HG03103 (cell line): Measurements from ENCODE around the gene HNRNPC.
A peak's percentile ranks its signal among the peaks of the same experiment; 100 is the strongest.
"Not testable (repeated sequence)": the region's sequence is repeated elsewhere in the genome, so short reads cannot be mapped to it uniquely, and the experiment has no call there.

ENCODE experiments used
- ATAC-seq: cut with Tn5 transposase; IDR thresholded peaks from one replicate; pipeline ENCODE4 v1.9.1; 2021; ENCODE audit warnings: low read depth; ENCODE audit not compliant: unreplicated experiment

The HNRNPC gene

DNA sequence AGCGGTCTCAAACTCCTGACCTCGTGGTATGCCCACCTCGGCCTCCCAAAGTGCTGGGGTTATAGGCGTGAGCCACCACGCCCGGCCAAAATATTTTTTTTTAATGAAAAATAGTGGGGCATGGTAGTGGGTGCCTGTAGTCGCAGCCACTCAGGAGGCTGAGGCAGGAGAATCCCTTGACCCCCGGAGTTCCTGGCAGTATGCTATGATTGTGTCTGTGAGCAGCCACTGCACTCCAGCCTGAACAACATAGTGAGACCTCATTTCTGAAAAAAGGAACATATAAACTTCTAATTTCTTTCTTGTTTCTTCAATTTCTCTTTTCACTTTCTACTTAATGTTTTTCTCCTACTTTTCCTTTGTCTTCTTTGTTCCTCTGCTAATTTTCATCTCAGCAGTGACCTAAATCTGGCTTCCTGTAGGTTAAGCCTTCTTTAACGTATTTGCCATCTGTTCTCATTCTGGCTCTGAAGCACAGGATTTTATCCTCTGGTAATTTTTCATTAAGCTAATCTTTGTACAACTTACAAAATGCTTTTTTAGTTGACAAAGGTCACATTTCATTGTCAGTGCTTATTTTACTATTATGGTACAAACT lies 6.1 kb upstream of the HNRNPC start:
- ATAC-seq, result no peak

DNA sequence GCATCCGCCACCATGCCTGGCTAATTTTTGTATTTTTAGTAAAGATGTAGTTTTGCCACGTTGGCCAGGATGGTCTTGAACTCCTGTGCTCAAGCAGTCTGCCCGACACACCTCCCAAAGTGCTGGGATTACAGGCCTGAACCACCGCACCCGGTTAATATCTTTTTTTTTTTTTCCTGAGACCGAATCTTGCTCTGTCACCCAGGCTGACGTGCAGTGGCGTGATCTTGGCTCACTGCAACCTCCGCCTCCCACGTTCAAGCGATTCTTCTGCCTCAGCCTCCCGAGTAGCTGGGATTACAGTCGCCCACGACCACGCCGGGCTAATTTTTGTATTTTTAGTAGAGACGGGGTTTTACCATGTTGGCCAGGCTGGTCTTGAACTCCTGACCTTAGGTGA lies 3.4 kb upstream of the HNRNPC start:
- not testable (repeated sequence) for ATAC-seq

DNA sequence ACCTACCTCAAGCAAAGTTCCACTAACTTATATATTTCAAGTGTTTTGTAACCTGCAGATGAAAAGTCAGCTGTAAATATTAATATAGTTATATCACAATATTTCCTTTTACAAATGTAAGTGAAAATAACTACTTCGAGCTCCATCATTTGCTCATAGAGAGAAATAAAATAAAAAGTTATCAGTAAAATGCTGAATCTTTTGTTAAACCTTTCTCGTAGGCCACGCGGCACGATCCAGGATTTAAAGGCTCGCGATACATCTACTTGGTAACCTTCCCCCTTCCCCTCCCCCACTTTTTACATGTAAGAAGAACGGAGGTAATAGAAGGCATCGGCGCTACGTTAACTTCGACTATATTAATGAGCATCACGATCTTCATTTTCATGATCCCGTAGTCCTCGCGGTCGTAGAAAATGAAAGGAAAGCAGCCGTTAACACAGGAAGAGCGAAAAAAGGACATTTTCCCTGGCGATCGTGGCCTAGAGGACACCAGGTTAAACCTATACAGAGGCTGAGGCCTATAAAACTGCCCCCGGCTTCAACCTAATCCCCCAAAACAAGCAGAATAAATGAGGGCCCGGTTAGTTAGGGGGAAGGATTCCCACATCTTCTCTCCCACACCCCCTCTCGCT lies 508 bp downstream of the HNRNPC start:
- ATAC-seq, result no peak

DNA sequence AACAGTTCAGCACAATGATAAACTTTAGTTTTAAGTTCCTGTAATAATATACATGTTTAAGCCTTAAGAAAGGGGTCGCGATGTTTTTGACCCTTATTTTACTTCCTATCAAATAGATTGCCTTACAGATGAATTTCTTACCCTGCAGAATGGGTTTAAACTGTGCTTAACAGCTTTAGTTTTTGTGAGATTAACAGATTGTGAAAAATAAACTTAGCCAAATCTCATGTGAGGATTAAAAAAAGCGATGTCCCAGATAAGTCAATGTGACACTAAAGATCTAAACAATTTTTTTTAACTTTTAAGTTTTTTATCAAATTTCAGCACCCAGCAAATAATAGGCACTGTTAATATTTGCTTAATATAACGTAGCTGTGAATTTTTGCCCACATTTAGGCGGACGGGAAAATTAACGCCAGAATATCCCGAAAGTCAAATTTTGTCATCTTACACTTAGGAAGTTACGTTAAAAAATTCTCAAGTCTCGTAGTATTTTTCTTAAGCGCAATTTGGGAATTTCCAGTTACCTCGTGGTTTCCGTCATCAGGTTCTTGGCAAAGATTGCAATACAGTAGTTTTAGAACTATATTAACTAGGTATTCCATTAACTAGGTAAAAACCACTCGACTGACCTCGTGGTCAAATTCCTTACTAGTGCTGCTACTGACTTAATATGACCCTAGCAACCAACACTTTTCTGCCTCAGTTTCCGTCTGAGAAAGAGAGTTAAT lies 1.2 kb downstream of the HNRNPC start:
- ATAC-seq, result no peak

DNA sequence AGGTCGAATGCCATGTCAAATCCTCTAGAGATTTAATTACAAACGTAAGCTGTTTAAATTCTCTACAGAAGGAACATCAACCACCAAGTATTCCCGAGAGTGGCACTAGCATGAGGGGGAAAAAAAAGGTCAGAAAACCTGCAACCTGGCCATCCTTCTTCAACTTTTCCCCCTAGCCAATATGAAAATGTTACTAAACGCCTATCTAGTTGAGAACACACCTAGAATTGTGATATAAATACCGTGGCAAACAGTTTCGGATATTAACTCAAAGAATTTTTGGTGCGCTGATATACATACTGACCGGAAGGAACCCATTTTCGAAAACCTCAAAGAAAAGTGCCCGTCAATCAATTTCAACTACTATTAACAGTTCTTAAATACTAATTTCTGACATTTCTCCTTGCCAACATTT lies 1.8 kb downstream of the HNRNPC start:
- ATAC-seq, result no peak

DNA sequence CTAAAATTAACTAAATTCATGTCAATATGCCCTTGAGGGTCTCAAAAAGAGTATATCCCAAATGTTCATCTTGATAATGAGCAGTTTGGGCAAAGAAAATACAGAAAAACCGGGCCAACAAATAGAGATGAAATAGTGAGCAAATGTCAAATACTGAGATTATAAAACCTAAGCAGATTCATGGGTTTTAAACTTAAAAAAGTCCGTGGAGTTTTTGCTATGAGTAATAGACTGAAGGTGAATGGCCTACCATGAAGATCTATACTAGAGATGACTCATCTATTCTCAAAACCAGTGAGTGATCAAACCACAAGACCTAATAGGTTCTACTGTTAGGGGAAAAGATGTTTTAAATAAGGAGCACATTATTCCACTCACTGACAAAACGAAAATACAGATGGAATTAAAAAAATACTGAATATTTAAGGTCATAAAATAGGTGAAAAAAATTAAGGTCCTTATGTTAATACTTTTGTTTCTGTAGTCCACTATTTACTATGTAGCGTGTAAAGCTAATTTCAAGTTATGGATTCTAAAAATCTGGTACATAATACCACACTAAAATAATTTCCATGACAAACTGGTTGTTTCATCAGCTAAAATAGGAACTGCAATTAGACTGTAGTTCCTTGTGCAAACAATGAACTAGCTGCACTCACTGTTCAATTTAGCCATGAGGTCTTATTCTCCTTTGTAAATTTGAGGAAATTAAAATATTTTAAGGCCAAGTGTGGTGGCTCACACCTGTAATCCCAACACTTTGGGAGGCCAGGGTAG lies 5.0 kb downstream of the HNRNPC start:
- ATAC-seq, result peak; percentile 78

DNA sequence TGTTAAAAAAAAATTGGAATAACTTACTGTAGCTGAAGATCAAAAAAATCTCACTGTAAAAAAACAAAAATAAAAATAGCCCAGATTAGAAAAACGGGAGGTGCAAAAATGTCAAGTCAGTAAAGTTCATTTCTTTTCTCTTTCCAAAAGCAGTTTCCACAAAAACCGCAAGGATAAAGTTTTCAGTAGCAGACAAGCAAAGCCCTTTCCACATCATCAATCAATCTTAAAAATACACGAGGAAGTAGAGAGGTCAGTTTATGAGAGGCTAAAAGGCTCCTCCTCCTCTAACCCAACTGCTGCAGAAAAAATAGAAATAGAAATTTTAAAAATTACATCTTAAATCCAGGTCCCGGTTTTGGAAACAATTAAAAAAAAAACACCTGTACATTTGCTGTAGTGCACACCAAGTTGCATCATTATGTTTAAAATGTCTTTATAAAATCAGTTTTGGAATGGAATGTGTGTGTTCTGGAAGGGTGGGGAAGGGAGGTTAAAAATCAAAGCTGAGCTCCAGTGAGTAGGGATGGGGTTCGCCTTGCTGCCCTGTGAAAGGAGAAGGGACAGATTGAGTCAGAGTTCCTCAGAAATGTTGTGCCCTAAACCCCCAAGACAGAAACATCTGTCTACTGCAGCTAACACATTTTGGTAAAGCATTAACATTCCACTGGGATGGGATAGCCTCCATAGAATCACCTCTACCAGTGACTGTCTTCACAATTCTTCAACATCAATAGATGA lies 5.8 kb downstream of the HNRNPC start:
- ATAC-seq, result no peak

DNA sequence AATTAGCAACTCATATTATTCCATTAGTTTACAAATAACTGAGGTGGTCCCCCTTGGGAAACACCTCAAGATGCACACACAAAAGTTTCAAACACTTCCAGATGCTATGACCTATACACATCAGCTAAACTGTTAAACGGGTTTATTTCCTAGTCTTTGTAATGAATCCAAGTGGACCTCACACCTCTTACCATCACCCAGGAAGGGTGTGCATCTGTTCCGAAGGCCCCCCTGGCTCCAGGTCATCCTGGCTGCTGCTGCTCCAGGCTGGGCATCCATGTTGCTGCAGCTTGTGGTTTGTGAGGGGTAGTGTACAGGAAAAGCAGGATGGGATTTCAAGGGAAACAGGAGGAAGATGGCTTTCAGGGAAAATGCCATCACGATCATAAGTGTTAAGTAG lies 6.8 kb downstream of the HNRNPC start:
- no peak for ATAC-seq

DNA sequence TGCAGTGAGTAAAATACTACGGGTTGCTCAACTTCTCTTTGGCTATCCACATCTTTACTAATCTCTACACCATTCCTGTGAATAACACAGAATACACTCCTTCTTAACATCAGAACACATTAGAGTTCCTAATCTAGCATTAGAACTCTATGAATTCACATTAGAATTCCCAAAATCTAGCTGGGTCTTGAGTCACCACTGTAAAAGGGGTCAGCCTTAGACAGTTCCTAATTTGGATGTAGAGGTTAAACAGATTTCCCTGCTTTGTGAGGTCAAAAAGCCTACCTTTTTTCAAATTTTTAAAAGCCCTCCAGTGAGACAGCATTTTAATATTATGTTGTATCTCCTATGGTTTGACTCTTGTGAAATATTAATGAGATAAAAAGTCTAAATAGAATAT lies 7.4 kb downstream of the HNRNPC start:
- ATAC-seq, result no peak

DNA sequence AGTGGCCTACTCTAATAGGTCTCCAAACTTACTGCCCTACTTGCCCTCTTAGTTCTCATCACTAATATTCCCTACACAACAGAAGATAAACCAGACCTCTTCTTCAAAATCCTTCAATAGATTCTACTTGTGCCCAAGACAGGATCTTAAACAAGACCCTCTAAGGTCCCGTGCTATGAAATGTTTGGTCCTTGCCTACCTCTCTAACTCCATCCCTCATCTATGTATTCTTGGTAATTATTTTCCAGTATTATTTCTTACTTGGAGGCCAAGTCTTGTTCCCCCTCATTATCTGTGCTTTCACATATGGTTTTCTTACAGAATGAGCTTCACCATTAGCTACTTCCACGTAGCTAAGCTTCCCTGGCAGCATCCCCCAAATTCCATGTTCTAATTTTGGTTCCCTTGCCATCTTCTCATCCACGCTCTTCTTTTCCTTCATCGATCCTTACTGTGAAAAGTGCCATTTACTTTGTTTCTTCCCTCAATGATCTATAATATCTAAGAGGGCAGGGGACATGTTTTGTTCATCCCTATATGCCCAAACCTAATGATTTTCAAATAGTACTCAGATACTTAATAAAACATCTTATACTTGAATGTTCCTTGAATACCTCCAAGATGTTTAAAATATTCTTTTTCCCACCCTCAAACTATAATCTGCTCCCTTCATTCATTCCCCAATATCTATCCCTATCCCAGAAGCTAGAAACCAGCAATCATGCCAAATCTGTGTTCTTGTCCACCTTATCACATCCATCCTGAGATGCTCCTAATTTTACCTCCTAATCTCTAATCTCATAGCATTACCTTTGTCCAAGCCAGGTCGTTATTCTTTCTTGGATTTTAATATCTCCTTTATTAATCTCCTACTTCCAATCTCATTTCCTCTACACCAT lies 10.1 kb downstream of the HNRNPC start:
- no peak for ATAC-seq

DNA sequence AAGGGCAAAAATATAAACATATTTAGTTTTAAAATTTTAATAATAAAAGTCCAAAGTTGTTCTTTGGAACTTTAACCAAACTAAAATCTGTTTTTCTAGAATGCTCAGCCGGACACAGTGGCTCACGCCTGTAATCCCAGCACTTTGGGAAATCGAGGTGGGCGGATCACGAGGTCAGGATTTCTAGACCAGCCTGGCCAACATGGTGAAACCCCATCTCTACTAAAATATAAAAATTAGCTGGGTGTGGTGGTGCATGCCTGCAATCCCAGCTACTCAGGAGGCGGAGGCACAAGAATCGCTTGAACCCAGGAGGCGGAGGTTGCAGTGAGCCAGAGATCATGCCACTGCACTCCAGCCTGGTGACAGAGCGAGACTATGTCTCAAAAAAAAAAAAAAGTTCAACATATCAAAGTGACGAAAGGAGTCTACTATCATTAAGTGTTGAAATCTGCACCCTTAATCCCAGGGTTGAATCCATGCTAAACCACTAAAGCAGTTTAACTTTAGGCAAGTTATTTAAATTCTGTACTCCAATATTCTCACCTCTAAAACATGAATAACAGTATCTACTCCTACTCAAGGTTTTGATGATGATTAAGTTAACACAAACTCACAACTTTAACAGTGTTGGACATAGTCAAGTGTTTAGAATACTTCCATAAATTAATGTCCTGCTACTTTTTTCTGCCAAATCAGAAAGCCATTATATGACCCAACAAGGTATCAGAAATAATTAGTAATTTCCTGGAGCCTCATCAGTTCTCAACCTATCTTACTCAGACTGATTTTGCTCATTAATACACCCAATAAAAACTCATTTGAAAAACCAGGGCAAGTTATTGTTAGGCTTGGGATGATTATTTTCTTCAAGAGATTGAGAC lies 11.0 kb downstream of the HNRNPC start:
- no peak for ATAC-seq

DNA sequence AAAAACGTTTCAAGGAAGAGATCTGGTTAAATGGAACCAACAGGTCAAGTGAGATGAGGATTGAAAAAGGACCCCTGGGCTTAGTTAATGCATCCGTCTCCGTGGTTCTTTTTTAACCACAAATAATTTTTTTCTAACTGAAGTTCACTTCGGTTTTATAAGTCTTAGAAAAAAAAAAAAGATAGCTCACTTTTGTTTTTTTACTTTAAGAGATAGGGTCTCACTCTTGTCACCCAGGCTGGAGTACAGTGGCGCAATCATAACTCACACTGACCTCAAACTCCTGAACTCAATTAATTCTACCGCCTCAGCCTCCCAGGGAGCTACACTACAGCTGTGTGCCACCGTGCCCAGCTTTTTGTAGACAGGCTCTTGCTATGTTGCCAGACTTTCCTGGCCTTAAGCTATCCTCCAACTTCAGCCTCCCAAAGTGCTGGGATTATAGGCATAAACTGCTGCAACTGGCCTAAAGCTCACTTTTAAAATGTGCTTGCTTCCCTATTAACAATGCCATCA lies 11.8 kb downstream of the HNRNPC start:
- no peak for ATAC-seq

DNA sequence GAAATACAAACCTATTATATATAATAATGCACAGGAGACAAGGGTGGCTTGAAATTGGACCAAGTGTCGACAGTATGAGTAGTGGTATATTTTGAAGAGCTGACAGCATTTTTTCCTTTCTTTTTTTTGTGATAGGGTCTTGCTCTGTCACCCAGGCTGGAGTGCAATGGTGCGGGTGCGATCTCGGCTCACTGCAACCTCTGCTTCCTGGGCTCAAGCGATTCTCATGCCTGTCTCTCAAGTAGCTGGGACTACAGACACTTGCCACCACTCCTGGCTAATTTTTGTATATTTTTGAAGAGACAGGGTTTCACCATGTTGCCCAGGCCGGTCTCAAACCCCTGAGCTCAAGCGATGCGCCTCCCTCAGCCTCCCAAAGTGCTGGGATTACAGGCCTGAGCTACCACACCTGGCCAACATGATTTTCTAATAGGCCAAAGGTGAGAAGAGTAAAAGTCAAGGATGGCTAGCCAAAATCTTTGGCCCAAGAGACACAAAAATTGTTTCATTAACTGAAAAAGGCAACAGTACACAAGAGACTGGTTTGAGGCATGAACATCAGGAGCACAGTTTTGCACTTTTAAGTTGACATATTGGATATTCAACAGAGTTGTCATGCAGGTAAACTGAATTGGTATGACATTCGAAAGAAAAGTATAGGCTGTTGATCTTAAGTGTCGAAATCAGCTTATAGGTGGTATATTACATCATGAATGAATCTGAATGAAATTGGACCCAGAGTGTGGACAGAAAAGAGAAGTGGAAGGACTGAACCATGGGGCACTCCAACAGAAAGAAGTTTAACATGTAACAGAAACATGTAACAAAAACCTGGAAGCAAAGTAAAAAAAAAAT lies 12.5 kb downstream of the HNRNPC start:
- ATAC-seq, result no peak

DNA sequence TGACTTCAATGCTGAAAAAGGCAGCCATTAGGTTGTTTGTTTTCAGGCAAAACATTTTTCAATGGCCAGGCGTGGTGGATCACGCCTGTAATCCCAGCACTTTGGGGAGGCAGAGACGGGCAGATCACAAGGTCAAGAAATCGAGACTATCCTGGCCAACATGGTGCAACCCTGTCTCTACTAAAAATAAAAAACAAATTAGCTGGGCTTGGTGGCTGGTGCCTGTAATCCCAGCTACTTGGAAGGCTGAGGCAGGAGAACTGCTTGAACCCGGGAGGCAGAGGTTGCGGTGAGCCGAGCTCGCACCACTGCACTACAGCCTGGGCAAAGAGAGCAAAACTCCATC lies 13.2 kb downstream of the HNRNPC start:
- not testable (repeated sequence) for ATAC-seq

DNA sequence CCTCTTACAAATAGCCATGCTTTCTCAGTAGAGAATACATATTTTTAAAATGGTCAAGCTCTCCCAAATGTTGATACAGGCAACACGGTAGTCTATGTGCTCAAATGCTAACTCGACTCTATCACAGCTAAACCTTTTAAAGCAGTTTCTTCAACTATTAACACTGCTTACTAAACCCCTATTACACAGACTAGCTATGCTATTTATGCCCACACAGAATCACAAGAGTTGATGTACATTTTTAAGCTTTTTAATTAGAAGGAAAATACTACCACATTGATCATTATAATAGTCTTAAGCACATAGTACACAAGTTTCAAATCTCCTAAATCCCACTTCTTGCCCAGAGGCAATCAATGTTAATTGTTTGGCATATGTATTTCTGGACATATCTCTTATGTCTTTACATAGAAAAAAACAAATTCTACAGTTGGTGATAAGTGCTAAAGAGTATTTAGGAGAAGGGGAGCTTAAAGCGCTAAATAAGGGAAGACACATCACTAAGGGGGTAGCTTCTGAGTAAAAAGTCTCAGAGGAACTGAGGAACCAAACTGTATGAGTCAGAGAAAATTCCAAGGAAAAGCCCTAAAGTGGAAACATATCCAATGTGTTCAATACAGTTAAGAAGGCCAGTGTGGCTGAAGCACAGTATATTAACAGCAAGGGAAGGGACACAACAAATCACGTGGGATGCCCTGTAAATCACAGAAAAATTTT lies 13.7 kb downstream of the HNRNPC start:
- ATAC-seq, result no peak

DNA sequence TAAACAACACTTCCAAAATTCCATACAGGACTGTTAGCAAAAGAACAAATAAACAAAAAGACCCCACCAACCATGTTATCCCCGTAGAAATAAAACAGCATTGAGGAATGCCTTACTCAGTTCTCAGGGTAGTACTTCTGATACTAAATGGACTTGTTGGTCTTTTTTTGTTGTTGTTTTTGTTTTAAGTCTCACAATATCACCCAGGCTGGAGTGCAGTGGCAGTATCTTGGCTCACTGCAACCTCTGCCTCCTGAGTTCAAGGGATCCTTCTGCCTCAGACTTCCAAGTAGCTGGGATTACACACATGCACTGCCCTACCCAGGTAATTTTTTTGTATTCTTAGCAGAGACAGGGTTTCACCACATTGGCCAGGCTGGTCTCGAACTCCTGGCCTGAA lies 17.1 kb downstream of the HNRNPC start:
- no peak for ATAC-seq

DNA sequence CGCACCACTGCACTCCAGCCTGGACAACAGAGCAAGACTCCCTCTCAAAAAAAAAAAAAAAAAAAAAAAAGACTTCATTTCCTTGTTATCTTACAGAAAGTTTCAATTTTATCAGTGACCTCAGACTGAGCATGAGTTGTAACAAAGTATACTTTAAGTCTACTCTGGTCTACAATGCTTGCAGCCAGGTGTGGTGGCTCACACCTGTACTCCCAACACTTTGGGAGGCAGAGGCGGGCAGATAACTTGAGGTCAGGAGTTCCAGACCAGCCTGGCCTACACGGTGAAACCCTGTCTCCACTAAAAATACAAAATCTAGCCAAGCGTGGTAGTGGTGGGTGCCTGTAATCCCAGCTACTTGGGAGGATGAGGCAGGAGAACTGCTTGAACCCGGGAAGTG lies 18.0 kb downstream of the HNRNPC start:
- ATAC-seq, result no peak
